Occipital lobe (tissue), 2 donors: Measurements from ENCODE around the gene FYCO1. TPM values are rescaled to one million over a fixed set of nuclear protein-coding genes. Genes with fewer than 3 reads are reported as not detected.
"Not testable (repeated sequence)": the region's sequence is repeated elsewhere in the genome, so short reads cannot be mapped to it uniquely, and the experiment has no call there.

ENCODE experiments used
- DNase-seq: peaks from one replicate; lab custom pipeline; 2025; lab: John Stamatoyannopoulos, UW
- total RNA-seq: library from RNA; depleted of rRNA; stranded (reverse); fragments of >200 nt; gene quantifications from one replicate; pipeline ENCODE4 v1.2.3, GENCODE V29; 2014

The FYCO1 gene
- 2.5 TPM for total RNA-seq

GRCh38 chr3:45995236-45996192 lies at the start of gene FYCO1:
FYCO1 (minus strand) TSS chr3:45995824; CDS start chr3:45984910, 10,914 bp downstream.
- DNase-seq: peak; percentile 92

GRCh38 chr3:46038916-46039315 lies 43.3 kb upstream of the FYCO1 start:
- no peak for DNase-seq

- DNase-seq: not testable (repeated sequence)
Observed at GRCh38 chr3:46038071-46038470, 42.4 kb upstream of the FYCO1 start.

- no peak for DNase-seq
Observed at GRCh38 chr3:46036191-46036590, 40.6 kb upstream of the FYCO1 start.

GRCh38 chr3:46031747-46032146 lies 36.1 kb upstream of the FYCO1 start:
- no peak for DNase-seq

- no peak for DNase-seq
Observed at GRCh38 chr3:46031269-46031668, 35.6 kb upstream of the FYCO1 start.

- DNase-seq: no peak
Observed at GRCh38 chr3:46030626-46031025, 35.0 kb upstream of the FYCO1 start.

GRCh38 chr3:46029953-46030543 lies 34.4 kb upstream of the FYCO1 start:
- DNase-seq: no peak

GRCh38 chr3:46027736-46028397 lies 32.2 kb upstream of the FYCO1 start:
- no peak for DNase-seq

GRCh38 chr3:46027021-46027705 lies 31.5 kb upstream of the FYCO1 start, which contains the start of gene XCR1:
XCR1 (minus strand) TSS chr3:46027483; CDS start chr3:46021947, 5,536 bp downstream.
- no peak for DNase-seq

GRCh38 chr3:46025139-46025538 lies 29.5 kb upstream of the FYCO1 start:
- DNase-seq: no peak

GRCh38 chr3:46024131-46024530 lies 28.5 kb upstream of the FYCO1 start:
- DNase-seq: no peak

GRCh38 chr3:46022909-46023785 lies 27.5 kb upstream of the FYCO1 start:
- no peak for DNase-seq

GRCh38 chr3:46021516-46021915 lies 25.9 kb upstream of the FYCO1 start:
- DNase-seq: no peak

- no peak for DNase-seq
Observed at GRCh38 chr3:46020766-46021510, 25.3 kb upstream of the FYCO1 start.

GRCh38 chr3:46019707-46020106 lies 24.1 kb upstream of the FYCO1 start:
- no peak for DNase-seq

GRCh38 chr3:46017720-46018119 lies 22.1 kb upstream of the FYCO1 start:
- DNase-seq: peak; percentile 2

GRCh38 chr3:46013316-46014094 lies 17.9 kb upstream of the FYCO1 start:
- no peak for DNase-seq

GRCh38 chr3:46012246-46012645 lies 16.6 kb upstream of the FYCO1 start:
- DNase-seq: no peak
